ENCODE measurements around the gene UXS1.

- TF ChIP-seq EZH2 (IDR thresholded peaks at IDR 0.05; ENCODE audit: insufficient read depth, poor library complexity, severe bottlenecking) = no peak
- TF ChIP-seq EZH2phosphoT487 (IDR thresholded peaks at IDR 0.05; ENCODE audit: insufficient read depth, low read depth) = no peak
Observed at GRCh38 chr2:106053116-106053515, 141.0 kb downstream of the UXS1 start.

All from GM23248 (cell line).